Measurements from ENCODE around the gene GNL1. TPM values are rescaled to one million over a fixed set of nuclear protein-coding genes. Genes with fewer than 3 reads are reported as not detected.
"Not testable (repeated sequence)": the region's sequence is repeated elsewhere in the genome, so short reads cannot be mapped to it uniquely, and the experiment has no call there.

GNL1 gene
- total RNA-seq, 1 donor from 2014 or later = 67.1 TPM

DNA sequence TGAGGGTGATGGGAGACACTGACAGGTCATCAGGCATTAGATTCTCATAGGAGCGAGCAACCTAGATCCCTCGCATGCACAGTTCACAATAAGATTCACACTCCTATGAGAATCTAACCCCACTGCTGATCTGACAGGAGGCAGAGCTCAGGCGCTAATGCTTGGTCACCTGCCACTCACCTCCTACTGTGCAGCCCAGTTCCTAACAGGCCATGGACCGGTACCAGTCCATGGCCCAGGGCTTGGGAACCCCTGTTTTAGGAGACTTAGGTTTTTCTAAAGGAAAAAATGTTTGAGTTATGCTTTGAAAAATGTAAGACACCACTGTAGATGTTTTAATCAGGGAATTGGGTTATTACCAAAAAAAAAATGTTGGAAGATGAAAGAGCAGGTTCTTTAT is 60.3 kb downstream of the GNL1 start:
- H3K27ac Mint-ChIP-seq = no peak overlapping the region
- peaks cover 4% of the 10 kb centered on the region for H3K36me3 Mint-ChIP-seq
- no peak for TF ChIP-seq CTCF (conservative IDR thresholded peaks at IDR 0.05)
- no peak overlapping the region for H3K4me3 Mint-ChIP-seq
- no peaks in the 10 kb centered on the region for H3K4me1 Mint-ChIP-seq (ENCODE audit: unreplicated experiment)
- H3K27me3 Mint-ChIP-seq = peaks cover 21% of the 10 kb centered on the region
- no peaks in the 10 kb centered on the region for H3K9me3 Mint-ChIP-seq
- no peak for DNase-seq (ENCODE audit: extremely low spot score, unreplicated experiment)

- H3K27ac Mint-ChIP-seq; DNase-seq (ENCODE audit: extremely low spot score, unreplicated experiment); H3K9me3 Mint-ChIP-seq; H3K4me3 Mint-ChIP-seq; H3K36me3 Mint-ChIP-seq; H3K4me1 Mint-ChIP-seq (ENCODE audit: unreplicated experiment): not testable (repeated sequence)
- H3K27me3 Mint-ChIP-seq = peaks cover 18% of the 10 kb centered on the region
Measured at GRCh38 chr6:30495060-30495459, 61.2 kb downstream of the GNL1 start.

DNA sequence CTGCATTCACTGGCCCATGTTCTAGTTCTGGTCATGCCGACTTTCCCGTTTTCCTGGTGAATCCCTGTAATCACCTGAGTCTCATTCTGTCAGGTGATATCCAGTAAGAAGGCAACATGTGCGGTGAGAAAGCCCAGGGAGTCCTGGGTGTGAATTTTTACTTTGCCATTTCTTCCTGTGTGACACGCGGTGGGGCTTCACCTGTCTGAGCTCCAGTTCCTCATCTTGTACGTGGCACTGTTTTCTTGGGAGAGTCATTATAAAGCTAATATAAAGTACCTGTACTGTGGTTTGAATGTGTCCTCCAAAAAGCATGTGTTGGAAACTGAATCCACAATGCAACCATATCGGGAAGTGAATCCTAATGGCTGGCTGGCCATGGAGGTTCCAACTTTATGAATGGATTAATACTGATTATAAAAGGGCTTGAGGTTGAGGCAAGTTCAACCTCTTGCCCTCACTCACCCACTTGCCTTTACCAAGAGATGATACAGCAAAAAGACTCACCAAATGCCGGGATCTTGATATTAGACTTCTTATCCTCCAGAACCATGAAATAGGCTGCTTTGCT is 61.9 kb downstream of the GNL1 start:
- peaks cover 6% of the 10 kb centered on the region for H3K4me1 Mint-ChIP-seq (ENCODE audit: unreplicated experiment)
- peaks cover 4% of the 10 kb centered on the region for H3K36me3 Mint-ChIP-seq
- no peak for DNase-seq (ENCODE audit: extremely low spot score, unreplicated experiment)
- no peaks in the 10 kb centered on the region for H3K9me3 Mint-ChIP-seq
- TF ChIP-seq CTCF (conservative IDR thresholded peaks at IDR 0.05) = no peak
- no peak overlapping the region for H3K4me3 Mint-ChIP-seq
- H3K27me3 Mint-ChIP-seq = peaks cover 18% of the 10 kb centered on the region
- peak overlapping the region; percentile 55 for H3K27ac Mint-ChIP-seq

DNA sequence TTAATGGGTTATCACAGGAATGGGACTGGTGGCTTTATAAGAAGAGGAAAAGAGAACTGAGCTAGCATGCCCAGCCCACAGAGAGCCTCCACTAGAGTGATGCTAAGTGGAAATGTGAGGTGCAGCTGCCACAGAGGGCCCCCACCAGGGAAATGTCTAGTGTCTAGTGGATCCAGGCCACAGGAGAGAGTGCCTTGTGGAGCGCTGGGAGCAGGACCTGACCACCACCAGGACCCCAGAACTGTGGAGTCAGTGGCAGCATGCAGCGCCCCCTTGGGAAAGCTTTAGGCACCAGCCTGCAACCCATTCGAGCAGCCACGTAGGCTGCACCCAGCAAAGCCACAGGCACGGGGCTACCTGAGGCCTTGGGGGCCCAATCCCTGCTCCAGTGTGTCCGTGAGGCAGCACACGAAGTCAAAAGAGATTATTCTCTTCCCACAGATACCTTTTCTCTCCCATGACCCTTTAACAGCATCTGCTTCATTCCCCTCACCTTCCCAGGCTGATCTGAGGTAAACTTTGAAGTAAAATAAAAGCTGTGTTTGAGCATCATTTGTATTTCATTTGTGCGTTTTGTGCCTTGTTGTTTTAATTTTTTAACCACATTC is 62.5 kb downstream of the GNL1 start:
- Mint-ChIP-seq H3K36me3 (peaks cover 4% of the 10 kb centered on the region), H3K4me3 (peak overlapping the region; percentile 19), H3K9me3 (no peaks in the 10 kb centered on the region), H3K4me1 (ENCODE audit: unreplicated experiment) (peaks cover 10% of the 10 kb centered on the region), H3K27me3 (peaks cover 23% of the 10 kb centered on the region), H3K27ac (peak overlapping the region; percentile 55)
- DNase-seq (ENCODE audit: extremely low spot score, unreplicated experiment) = no peak
- peak; percentile 21 for TF ChIP-seq CTCF (conservative IDR thresholded peaks at IDR 0.05)

- no peaks in the 10 kb centered on the region for H3K9me3 Mint-ChIP-seq
- no peak for DNase-seq (ENCODE audit: extremely low spot score, unreplicated experiment)
- H3K27ac Mint-ChIP-seq = peak overlapping the region; percentile 53
- peak overlapping the region; percentile 54 for H3K4me3 Mint-ChIP-seq
- TF ChIP-seq CTCF (conservative IDR thresholded peaks at IDR 0.05) = no peak
- peaks cover 24% of the 10 kb centered on the region for H3K27me3 Mint-ChIP-seq
- H3K36me3 Mint-ChIP-seq = peaks cover 4% of the 10 kb centered on the region
- peaks cover 10% of the 10 kb centered on the region for H3K4me1 Mint-ChIP-seq (ENCODE audit: unreplicated experiment)
Measured at GRCh38 chr6:30491991-30492952, 64.0 kb downstream of the GNL1 start.

Small RNA genes lying within 50 kb of the gene (microRNA-seq; reads per million reads assigned to microRNA genes)
- 187 reads per million, percentile 68 among the genes with 10 or more reads in this experiment for gene MIR877

Other genes with a start within 250 kb of the GNL1 start
- 13.7 and 16.4 TPM in 2 replicates for gene TRIM39, start 229.6 kb downstream of the GNL1 start, total RNA-seq (ENCODE audit: low replicate concordance)
- 41.2 and 49.6 TPM in 2 replicates for gene RPP21, start 211.3 kb downstream of the GNL1 start, total RNA-seq (ENCODE audit: low replicate concordance)
- gene HLA-E, start 67.0 kb downstream of the GNL1 start, total RNA-seq (ENCODE audit: low replicate concordance) = 50.8 and 109 TPM in 2 replicates
- 10.7 and 32.5 TPM in 2 replicates for gene PRR3, start 806 bp upstream of the GNL1 start, total RNA-seq (ENCODE audit: low replicate concordance)
- gene ABCF1, start 15.0 kb upstream of the GNL1 start, total RNA-seq (ENCODE audit: low replicate concordance) = 64.2 and 69.2 TPM in 2 replicates
- gene PPP1R10, start 60.8 kb upstream of the GNL1 start, total RNA-seq (ENCODE audit: low replicate concordance) = 84.3 and 116 TPM in 2 replicates
- 39.8 and 45.3 TPM in 2 replicates for gene MRPS18B, start 61.4 kb upstream of the GNL1 start, total RNA-seq (ENCODE audit: low replicate concordance)
- gene ATAT1, start 70.4 kb upstream of the GNL1 start, total RNA-seq (ENCODE audit: low replicate concordance) = 23.1 and 47.0 TPM in 2 replicates
- 16.0 and 27.1 TPM in 2 replicates for gene C6orf136, start 90.6 kb upstream of the GNL1 start, total RNA-seq (ENCODE audit: low replicate concordance)
- 29.0 and 29.6 TPM in 2 replicates for gene DHX16, start 116.5 kb upstream of the GNL1 start, total RNA-seq (ENCODE audit: low replicate concordance)
- gene PPP1R18, start 130.2 kb upstream of the GNL1 start, total RNA-seq (ENCODE audit: low replicate concordance) = 16.8 and 33.1 TPM in 2 replicates
- 21.8 and 48.9 TPM in 2 replicates for gene NRM, start 134.5 kb upstream of the GNL1 start, total RNA-seq (ENCODE audit: low replicate concordance)
- 30.1 and 71.3 TPM in 2 replicates for gene MDC1, start 160.8 kb upstream of the GNL1 start, total RNA-seq (ENCODE audit: low replicate concordance)
- gene TUBB, start 163.9 kb upstream of the GNL1 start, total RNA-seq (ENCODE audit: low replicate concordance) = 560 and 1,225 TPM in 2 replicates
- 72.9 and 94.8 TPM in 2 replicates for gene FLOT1, start 186.2 kb upstream of the GNL1 start, total RNA-seq (ENCODE audit: low replicate concordance)
- 24.3 and 40.1 TPM in 2 replicates for gene IER3, start 188.1 kb upstream of the GNL1 start, total RNA-seq (ENCODE audit: low replicate concordance)